DLD1 (cell line): ENCODE measurements around the gene TMC5.
"Not testable (repeated sequence)": the region's sequence is repeated elsewhere in the genome, so short reads cannot be mapped to it uniquely, and the experiment has no call there.

Experiments
- in situ Hi-C: cut with HindIII; loops from 2 replicates; pipeline ENCODE4 v1.10.0; 2017; ENCODE audit warnings: low sequenced_read_pairs

The TMC5 gene

DNA sequence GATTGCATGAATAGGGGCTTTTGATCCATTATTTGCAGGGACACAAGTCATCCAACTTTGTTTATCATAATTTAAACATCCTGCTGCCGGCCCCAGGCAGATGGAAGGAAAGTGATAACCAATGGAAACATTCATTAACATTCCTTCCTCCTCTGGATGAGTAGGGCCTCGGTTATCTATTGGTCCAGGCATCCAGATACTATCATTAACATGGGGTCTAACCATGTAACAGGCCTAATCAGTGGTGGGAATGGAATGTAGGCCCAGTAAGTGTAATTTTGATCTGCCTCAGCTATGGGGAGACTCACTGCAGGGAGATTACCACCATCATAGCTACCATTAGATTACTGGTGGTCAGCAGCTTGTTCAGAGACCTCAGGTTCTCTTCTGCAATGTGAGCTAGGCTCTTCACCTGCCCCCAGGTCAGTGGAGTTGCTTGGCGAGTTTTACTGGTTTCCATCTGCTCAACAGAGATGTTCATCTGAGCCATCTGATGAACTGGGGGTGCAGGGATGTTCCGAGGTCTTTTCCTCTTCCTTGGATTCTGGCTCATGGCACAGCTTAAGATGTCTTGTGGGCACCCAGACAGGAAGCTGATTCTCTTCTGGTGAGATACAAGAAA lies 21.9 kb upstream of the TMC5 start:
- in situ Hi-C loops: loop anchor here (25.0 kb wide), 1 partner anchor 117 kb away; the partner anchor contains the start of genes CCP110 and GDE1

DNA sequence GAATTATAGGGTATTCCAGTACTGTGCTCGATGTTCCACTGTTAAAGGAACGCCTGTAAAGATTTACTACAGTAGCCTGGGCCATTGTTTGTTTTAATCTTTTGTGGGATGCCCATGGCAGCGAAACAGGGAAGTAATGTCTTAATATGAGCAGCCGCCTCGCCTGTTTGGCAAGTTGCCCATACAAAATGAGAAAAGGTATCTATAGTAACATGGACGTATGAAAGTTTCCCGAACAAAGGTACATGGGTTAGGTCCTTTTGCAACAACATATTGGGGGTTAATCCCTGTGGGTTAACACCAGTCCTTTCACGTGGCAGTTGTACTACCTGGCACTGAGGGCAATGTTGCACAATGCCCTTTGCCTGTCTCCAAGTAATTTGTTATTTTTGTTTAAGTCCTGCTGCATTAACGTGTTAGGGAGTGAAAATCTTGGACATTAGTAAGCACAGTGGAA lies 21.1 kb upstream of the TMC5 start:
- in situ Hi-C loops: loop anchor here (25.0 kb wide), 1 partner anchor 116 kb away; the partner anchor contains the start of genes CCP110 and GDE1

DNA sequence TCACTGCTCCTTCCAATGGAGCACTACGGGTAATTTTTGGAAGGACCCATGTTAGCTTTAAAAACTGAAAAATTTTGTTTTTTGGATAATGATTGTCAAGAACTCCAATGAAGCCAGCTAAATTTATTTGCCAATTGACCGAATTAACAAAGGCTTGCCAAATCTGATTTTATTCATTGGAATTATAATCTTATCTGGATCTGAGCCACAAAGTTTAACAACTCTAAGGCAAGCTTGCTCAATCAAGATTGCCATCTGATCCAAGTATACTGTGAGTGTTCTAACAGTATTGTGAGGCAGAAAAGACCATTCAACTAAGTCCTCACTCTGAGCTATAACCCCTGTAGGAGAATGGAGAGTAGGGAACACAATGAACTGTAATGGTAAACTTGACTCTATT lies 20.3 kb upstream of the TMC5 start:
- in situ Hi-C loops: loop anchor here (25.0 kb wide), 1 partner anchor 115 kb away; the partner anchor contains the start of genes CCP110 and GDE1

DNA sequence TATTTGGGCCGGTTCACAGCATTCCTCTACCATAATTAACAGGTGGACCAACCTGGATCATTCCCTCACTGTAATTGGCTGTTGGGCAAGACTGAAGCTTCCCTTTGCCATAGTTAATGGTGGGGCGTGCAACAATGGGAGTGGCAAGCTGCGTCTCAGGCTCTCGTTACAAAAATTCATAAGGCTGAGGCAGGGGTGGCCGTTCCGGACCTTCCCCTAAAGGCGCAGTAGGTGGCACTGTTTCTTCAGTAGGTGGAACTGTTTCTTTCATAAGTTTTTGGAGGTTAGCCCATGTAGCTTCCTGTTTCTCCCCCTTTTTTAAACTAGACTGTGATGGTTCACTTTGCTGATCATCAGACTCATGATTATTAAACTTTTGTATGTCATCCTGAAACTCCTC lies 17.0 kb upstream of the TMC5 start:
- in situ Hi-C loops: no loop called here

DNA sequence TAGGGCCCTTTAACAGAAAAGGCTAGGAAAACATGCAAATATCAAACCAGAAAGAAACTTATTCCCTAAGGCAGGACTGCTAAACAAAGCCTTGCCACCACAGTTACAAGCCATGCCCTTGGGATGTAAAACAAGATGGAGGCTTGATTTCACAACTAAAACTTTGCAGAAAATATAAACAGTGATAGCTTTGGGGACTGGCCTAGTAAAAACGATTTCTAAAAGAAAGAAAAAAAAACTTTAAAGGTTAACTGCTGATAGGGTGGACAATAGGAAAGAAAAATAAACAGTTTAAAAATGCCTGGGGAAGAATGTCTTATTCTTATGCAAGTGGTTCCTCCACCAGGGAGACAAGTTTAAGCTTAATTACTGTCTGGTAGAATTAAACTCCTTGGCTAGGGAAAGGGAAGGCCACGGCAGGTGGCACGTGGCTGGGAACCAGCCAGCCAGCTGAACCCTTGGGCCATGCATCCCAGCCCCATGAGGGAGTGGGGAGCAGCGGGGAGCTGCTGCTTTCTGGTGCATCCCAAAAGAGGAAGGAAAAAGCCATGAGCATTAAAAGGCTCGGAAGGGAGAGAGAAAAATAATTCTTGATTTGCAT lies 10.7 kb upstream of the TMC5 start:
- in situ Hi-C loops: no loop called here

DNA sequence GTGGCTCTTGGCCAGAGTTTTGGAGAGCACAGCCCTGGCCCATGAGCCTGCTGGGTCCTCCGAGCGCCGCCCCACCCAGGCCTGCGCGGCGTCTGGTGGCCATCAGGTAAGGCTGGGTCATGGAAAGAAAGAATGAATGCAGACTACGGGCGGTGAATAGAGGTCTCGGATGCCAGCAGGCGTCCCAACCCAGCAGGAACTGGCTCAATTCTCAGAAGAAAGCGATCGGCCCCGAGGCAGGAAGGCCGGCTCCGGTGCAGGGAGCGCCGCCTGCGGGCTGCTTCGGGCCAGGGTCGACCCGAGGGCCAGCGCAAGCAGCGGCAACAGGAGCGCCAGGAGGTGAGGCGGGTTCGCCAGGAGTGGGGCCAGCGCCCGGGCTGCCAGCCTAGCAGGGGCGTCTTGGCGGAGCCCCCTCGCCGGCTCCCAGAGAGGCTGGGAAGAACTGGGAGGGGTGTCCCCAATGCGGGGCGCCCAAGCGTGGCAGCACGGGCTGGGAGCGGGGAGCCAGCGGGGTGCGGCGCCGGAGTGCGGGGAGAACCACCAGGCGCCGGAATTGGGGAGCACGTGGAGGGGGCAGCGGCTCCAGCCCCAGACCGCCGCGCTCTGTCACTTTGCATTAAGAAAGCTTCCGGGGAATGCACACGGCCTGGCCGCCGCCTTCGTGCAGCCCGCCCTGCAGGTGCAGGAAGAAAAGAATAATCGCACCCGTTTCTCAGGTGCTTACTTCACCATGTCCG lies 7.1 kb upstream of the TMC5 start:
- in situ Hi-C loops: no loop called here

DNA sequence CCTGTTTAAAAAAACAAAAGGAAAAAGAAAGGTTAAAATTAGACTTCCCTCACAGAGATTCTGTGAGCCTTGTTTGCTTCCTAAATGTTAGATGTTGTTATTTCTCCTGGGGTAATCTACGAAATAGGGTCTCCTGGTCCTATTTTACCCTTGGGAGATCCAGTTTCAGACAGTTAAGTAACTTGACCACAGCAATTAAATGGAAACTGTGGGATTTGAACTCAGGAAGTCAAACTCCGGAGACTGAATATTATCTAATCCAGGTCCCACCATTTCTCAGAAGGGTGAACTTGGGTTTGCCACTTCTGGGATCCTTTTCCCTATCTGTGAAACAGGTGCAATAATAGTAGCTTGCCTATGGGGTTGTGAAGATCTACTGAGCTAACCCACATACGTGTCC lies 6.4 kb upstream of the TMC5 start:
- in situ Hi-C loops: no loop called here

DNA sequence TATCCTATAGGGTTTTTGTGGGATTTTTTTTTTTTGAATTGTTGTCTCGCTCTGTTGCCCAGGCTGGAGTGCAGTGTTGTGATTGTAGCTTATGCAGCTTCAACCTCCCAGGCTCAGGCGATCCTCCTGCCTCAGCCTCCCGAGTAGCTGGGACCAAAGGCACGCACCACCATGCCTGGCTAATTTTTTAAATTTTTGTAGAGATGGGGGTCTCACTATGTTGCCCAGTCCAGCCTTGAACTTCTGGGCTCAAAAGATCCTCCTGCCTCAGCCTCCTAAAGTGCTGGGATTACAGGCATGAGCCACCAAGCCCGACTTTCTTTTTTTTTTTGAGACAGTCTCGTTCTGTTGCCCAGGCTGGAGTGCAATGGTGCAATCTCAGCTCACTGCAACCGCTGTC lies 5.6 kb upstream of the TMC5 start:
- in situ Hi-C loops: not testable (repeated sequence)

DNA sequence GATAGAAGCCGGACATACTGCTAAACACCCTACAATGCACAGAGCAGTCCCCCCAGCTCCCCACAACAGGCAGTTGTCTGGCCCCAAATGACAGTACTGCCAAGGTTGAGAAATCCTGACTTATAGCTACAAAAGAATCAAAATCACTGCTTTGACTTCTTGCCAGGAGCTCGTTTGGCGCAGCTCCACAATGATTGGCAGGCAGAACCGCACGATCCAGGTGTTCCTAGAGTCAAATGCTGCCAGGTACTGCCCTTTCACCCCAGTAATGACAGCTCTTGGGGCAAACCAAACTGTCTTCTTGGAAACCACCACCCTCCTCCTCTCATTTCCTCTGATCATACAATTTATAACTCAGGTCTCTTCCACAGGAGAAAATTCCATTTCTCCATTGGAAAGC lies 2.2 kb upstream of the TMC5 start:
- in situ Hi-C loops: no loop called here

DNA sequence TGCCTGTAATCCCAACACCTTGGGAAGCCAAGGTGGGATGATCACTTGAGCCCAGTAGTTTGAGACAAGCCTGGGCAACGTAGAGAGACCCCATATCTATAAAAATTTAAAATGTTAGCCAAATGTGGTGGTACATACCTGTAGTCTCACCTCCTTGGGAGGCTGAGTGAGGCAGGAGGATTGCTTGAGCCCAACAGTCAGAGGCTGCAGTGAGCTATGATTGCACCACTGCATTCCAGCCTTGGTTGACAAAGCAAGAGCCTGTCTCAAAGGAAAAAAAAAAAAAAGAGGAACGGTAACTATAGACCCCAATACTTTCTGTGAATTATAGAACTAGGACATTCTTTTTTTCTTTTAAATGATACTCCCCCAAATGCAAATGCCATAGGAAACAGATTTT lies 1.8 kb upstream of the TMC5 start:
- in situ Hi-C loops: no loop called here

DNA sequence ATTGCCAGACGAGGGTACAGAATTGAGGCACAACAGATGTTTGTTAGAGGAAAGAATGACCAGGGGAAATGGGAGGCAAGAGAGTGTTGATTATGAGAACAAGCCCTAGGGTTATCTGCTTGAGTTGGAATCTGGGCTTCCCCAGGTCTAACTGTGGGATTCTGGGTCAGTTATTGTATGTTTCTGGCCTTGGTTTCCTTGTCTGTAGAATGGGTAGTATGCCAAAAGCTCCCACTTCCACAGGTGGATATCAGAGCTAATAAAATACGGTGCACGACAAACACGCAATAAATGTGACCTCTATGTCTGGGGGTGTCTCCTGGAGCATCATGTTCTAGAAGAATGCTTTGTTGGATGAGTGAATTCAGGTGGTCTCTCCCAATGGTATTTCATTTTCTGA lies 517 bp downstream of the TMC5 start:
- in situ Hi-C loops: no loop called here

DNA sequence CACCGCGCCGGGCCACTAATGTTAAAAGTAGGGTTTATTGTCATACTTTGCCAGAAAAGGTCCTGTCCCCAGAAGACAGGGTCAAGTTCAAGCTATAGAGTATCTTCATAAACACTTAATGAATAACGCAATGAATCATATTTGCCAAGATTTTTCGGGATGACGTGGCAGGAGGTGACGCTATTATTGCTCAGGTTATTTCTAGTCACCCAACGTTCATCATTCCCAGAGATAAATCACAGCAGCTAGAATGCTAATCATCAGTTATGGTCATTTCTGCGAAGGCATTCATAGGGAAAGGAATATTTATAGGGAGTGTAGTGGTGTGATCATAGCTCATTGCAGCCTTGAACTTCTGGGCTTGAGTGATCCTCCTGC lies 2.0 kb downstream of the TMC5 start:
- in situ Hi-C loops: no loop called here

DNA sequence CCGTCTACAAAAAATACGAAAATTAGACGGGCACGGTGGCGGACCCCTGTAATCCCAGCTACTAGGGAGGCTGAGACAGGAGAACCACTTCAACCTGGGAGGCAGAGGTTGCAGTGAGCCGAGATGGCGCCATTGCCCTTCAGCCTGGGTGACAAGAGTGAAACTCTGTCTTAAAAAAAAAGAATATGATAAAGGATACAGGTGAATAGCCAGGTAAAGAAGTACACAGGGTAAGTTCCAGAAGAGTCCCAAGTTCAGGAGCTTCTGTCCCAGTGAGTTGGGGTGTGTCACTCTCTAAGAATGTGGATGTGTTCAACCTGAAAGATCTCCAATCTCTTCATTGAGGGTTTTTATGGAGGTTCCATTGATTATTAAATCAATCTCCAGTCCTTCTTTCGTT lies 6.8 kb downstream of the TMC5 start:
- in situ Hi-C loops: no loop called here

DNA sequence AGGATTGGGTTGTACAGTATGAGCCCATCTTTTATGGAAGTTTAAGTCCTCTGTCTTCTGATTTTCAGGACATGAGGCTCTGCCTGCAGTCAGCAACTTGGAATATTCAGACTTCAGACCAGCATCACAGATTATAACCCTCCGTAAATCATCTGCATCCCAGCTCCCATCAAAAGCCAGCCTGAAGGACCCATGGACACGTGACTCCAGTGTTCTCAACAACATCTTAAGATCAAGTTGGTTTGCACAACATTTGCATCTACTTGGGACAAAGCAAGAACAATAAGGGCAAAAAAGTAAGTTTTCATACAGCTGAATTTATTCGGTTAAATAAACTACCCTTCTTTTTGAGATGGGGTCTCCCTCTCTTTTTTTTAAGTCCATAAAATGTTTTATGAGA lies 12.7 kb downstream of the TMC5 start:
- in situ Hi-C loops: no loop called here

DNA sequence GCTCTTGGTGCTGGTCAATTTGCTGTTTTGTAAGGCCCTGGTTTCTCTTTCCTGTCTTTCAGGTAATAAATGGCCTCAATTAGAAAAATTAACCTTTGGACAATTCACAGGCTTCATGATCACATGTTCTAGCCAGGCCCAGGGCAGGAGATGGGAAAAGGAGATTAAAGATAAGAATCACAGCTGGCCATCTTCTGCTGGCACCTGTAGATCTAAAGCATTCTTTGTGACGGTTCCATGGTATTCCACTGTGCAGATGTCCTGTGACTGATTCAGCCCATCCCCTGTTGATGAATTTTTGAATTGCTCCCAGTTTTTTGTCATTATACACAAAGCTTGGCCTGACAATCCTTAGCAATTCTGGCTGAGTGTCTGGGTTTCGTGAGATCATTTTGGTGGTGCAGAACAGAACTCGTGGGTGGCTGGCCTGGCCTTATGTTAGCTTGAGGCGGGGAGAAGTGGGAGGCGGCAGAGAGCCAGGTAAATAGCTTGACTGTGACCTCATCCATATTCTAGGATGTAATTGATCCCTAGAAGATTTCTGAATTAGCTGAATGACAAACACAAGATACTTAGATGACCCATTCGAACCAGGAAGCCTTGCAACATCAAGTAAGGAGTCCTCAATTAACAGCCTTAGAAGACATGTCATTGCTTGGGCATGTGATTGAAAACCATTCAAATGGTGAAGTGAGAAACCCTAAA lies 14.1 kb downstream of the TMC5 start:
- in situ Hi-C loops: no loop called here

DNA sequence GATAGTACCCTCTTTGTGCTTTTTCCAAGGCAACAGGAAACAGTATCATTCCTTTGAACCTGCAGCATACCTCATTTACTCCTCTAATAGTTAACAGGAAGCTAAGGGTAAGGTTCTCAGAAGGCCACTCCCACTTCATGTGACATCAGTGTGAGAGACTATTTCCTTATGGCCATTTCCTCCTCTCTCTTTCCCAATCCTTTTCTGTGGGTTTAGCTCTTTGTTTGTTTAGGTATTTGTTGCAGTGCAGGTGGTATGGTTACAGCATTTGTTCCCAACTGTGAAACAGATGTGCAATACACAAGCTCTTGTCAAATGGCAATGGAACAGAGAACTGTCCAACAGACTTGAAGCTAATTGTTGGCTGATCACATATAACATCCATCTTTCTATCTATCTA lies 14.7 kb downstream of the TMC5 start:
- in situ Hi-C loops: no loop called here

DNA sequence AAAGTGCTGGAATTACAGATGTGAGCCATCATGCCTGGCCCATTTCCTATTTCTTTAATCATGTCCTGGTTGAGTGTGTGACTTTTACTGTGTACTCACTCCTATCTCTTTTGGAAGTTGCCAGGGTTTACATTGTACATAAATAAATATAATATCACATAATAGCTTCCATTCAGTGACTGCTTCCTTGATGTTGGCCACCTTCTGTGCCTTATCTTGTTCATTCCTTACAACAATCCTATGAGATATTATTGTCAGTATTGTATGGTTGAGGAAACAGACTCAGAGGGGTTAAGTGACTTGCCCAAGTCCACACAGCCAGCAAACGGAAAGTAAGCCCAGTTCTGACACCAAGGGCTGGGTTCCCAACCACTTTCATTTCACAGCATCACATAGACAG lies 16.9 kb downstream of the TMC5 start:
- in situ Hi-C loops: no loop called here

DNA sequence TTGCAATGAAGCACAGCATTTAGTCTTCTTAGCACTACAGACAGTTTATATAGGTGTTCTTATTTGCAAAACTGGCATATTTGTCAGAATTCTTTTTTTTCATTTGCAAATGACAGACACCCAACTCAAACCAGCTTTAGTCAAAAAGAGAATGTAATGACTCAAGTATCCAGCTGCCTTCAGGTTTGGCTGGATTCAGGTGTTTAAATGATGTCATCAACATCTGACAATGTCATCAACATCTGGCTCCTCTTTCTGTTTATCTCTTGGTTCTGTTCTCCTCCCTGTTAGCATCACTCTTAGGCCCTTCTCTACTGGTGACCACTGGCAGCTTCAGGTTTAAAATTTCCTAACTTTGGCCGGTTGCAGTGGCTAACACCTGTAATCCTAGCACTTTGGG lies 18.9 kb downstream of the TMC5 start:
- in situ Hi-C loops: no loop called here

DNA sequence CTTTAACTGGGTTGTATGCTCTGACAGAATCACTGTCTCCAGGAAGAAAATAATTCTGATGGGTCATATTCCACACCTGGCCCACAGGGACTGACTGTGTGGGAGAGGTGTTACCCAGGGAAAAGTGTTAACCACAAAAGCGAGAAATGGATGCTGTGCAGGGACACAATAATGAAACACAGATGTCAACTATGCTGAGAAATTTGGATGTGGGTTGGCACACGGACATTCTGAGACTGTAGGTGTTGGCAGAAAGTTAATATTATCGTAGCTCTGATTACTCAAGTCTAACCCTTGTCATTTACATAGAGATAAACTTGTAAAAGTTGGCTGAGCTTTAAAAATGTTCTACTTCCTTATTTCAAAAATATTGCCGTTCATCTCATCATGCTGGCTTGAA lies 19.6 kb downstream of the TMC5 start:
- in situ Hi-C loops: no loop called here

DNA sequence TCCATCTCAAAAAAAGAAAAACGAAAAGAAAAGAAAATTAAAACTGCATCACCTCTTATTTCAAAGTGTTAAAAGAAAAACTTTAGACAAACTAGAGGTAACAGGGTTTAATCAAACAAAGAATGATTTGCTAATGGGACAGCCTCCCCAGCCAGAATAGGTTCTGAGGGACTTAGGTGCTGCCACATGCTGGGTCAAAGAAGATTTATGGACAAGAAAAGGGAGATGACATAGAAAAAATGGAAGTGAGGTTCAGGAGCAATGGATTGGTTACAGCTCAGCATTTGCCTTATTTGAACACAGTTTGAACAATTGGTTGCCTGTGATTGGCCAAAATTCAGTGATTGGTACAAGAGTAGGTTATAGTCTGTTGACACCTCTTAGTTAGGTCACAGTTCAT lies 21.1 kb downstream of the TMC5 start:
- in situ Hi-C loops: no loop called here

DNA sequence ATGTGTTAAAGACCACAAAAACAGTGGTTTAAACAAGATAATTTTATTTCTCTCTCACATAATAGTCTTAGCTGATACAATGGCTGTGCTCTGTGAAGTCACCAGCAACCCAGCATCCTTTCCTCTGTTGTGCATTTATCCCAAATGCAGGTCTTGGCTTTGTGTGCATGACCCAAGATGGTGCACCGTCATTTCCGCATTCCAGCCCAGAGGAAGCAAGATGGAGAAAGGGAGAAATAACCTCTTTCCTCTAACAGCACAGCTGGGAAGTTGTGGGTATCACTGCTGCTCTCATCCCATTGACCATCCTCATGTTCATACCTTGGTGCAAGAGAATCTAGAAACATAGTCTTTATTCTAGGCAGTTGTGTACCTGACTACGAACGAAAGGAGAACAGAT lies 21.8 kb downstream of the TMC5 start:
- in situ Hi-C loops: no loop called here

DNA sequence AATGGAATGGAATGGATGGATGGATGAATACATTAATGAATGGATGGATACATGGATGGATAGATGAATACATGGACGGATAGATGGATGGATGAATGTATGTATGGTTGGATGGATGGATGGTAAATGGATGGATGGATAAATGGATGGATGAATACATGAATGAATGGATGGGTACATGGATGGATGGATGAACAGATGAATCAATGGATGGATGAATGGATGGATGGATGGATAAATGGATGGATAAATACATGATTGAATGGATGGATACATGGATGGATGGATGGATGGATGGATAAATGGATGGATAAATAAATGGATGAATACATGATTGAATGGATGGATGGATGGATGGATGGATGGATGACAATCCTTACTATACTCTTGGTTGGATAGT lies 26.0 kb downstream of the TMC5 start:
- in situ Hi-C loops: no loop called here
